WERI-Rb-1 (cell line): ENCODE results near the gene RAD17.
"Not testable (repeated sequence)": the region's sequence is repeated elsewhere in the genome, so short reads cannot be mapped to it uniquely, and the experiment has no call there.

Experiments used
- DNase-seq: peaks from one replicate; pipeline ENCODE4 v3.0.0-alpha.2; 2020
- H3K27ac ChIP-seq: fragments of 250-450 bp; sonication (Bioruptor Pico); 2 replicates; pipeline ENCODE4 v1.5.1; 2020; ENCODE audit warnings: mild to moderate bottlenecking, moderate library complexity
- H3K27me3 ChIP-seq: fragments of 250-450 bp; sonication (Bioruptor Pico); 2 replicates; pipeline ENCODE4 v1.5.1; 2021; ENCODE audit warnings: mild to moderate bottlenecking, low read depth, moderate library complexity; ENCODE audit not compliant: insufficient read depth, severe bottlenecking
- H3K36me3 ChIP-seq: fragments of 250-450 bp; sonication (Bioruptor Pico); 2 replicates; pipeline ENCODE4 v1.5.1; 2020; ENCODE audit warnings: mild to moderate bottlenecking, moderate library complexity
- H3K4me3 ChIP-seq: 2 replicates; pipeline ENCODE4 v1.5.1; 2011; ENCODE audit warnings: low read depth, mild to moderate bottlenecking, control low read depth, low read length
- H3K9me3 ChIP-seq: fragments of 250-450 bp; sonication (Bioruptor Pico); 2 replicates; pipeline ENCODE4 v1.5.1; 2021; ENCODE audit warnings: mild to moderate bottlenecking, moderate library complexity; ENCODE audit not compliant: severe bottlenecking
- TF ChIP-seq, protein P1 (sequence below): IDR thresholded peaks from 2 replicates; pipeline ENCODE4 v1.5.1; 2011; ENCODE audit warnings: low read depth, mild to moderate bottlenecking, control low read depth, inconsistent platforms, low read length

Gene RAD17, protein sequence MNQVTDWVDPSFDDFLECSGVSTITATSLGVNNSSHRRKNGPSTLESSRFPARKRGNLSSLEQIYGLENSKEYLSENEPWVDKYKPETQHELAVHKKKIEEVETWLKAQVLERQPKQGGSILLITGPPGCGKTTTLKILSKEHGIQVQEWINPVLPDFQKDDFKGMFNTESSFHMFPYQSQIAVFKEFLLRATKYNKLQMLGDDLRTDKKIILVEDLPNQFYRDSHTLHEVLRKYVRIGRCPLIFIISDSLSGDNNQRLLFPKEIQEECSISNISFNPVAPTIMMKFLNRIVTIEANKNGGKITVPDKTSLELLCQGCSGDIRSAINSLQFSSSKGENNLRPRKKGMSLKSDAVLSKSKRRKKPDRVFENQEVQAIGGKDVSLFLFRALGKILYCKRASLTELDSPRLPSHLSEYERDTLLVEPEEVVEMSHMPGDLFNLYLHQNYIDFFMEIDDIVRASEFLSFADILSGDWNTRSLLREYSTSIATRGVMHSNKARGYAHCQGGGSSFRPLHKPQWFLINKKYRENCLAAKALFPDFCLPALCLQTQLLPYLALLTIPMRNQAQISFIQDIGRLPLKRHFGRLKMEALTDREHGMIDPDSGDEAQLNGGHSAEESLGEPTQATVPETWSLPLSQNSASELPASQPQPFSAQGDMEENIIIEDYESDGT

GRCh38 chr5:69369340-69370121 lies at the start of gene RAD17, which contains the start of the genes AK6 and TAF9:
Gene RAD17, plus strand, starts transcription at chr5:69369818. Its CDS starts 2,391 bp downstream, at chr5:69372209.
Gene AK6, minus strand, starts transcription at chr5:69369520. Its CDS starts 30 bp downstream, at chr5:69369490.
Gene TAF9, minus strand, starts transcription at chr5:69369520. Its CDS starts 3,783 bp downstream, at chr5:69365737.
- Histone ChIP-seq H3K27me3 (no peaks in the 10 kb centered on the region), H3K36me3 (peaks cover 30% of the 10 kb centered on the region), H3K9me3 (no peaks in the 10 kb centered on the region), H3K27ac (peak within 1 kb of the TSS; percentile 100), H3K4me3 (peak within 1 kb of the TSS; percentile 91)
- DNase-seq = peak; percentile 95
- TF ChIP-seq, protein P1, sequence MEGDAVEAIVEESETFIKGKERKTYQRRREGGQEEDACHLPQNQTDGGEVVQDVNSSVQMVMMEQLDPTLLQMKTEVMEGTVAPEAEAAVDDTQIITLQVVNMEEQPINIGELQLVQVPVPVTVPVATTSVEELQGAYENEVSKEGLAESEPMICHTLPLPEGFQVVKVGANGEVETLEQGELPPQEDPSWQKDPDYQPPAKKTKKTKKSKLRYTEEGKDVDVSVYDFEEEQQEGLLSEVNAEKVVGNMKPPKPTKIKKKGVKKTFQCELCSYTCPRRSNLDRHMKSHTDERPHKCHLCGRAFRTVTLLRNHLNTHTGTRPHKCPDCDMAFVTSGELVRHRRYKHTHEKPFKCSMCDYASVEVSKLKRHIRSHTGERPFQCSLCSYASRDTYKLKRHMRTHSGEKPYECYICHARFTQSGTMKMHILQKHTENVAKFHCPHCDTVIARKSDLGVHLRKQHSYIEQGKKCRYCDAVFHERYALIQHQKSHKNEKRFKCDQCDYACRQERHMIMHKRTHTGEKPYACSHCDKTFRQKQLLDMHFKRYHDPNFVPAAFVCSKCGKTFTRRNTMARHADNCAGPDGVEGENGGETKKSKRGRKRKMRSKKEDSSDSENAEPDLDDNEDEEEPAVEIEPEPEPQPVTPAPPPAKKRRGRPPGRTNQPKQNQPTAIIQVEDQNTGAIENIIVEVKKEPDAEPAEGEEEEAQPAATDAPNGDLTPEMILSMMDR = no peak

- Histone ChIP-seq H3K27ac (no peak overlapping the region), H3K4me3 (no peak overlapping the region), H3K36me3 (no peaks in the 10 kb centered on the region), H3K9me3 (no peaks in the 10 kb centered on the region), H3K27me3 (no peaks in the 10 kb centered on the region)
- no peak for DNase-seq
- TF ChIP-seq, protein P1 = no peak
Observed at GRCh38 chr5:69326365-69326764, 43.3 kb upstream of the RAD17 start.

- Histone ChIP-seq H3K36me3 (no peaks in the 10 kb centered on the region), H3K4me3 (no peak overlapping the region), H3K27me3 (no peaks in the 10 kb centered on the region), H3K27ac (no peak overlapping the region), H3K9me3 (no peaks in the 10 kb centered on the region)
- no peak for DNase-seq
- TF ChIP-seq, protein P1 = no peak
Observed at GRCh38 chr5:69329905-69330489, 39.6 kb upstream of the RAD17 start.

DNA sequence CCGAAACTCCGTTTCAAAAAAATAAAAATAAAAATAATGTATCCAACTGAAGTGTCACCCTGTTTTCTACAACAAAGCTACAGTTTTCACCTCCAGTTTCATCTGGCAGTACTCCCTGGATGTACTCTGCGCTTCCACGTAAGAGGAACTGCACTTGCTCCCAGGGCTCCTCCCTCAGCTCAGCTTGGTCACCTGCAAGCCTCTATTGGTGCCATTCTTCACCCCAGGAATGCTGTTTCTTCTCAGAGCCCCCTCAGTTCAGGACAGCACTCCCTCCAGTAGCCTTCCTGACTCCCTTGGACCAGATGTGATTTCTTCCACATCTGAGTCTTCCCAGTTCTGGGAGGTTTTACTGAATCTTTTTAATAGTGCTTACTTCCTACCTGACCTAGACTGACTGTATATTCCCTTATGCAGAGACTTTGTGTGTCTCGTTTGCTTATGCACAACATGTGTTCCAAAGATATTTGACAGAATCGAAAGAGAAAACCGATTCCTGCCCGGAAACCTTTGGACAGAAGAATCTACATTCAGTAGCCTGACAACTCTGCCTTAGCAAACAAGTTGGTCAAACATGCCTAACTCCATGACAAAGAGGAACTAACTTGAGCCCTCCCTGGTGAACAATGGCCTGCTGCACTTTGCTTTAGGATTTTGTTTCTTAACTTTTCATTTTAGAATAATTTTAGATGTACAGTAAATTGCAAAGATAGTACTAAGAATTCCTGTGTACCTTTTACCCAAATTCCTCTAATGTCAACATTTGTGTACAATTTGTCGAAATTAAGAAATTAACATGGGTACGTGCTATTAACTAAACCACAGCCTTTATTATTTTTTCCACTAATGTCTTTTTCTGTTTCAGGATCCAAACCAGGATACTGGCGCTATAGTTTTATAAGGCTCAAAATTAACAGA lies 37.8 kb upstream of the RAD17 start:
- peak overlapping the region; percentile 67 for H3K4me3 ChIP-seq
- H3K36me3 ChIP-seq = no peaks in the 10 kb centered on the region
- no peaks in the 10 kb centered on the region for H3K9me3 ChIP-seq
- DNase-seq = no peak
- H3K27me3 ChIP-seq = no peaks in the 10 kb centered on the region
- no peak overlapping the region; the same call in 1 of the 2 replicates for H3K27ac ChIP-seq
- TF ChIP-seq, protein P1 = no peak

GRCh38 chr5:69333668-69334315 lies 35.8 kb upstream of the RAD17 start:
- not testable (repeated sequence) for H3K27me3 ChIP-seq, H3K9me3 ChIP-seq, DNase-seq, H3K36me3 ChIP-seq, H3K27ac ChIP-seq, H3K4me3 ChIP-seq
